Measurements from ENCODE around the gene RASSF6.

DNA sequence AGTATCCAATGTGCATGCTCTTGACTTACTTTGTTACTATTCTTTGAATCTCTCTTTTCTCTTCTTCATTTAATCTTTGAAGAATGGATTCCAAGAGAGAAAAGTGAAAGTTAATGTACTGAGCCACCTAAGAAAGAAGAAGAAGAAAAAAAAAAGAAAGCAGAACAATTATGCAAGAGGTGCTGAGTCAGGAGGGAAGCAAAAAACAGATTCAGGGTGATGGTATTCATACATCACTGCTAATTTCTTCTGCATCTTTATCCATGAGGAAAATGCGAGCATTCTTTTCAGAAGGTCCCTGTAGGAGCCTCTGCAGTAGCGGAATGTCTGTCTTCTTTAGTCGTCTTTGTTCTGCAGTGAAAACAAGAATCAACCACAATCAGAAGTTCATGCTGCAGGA is 43.9 kb downstream of the RASSF6 start:
- TF ChIP-seq CTCF (IDR thresholded peaks at IDR 0.05; ENCODE audit: insufficient read depth, low read length, poor library complexity, severe bottlenecking) (no peak), EZH2phosphoT487 (conservative IDR thresholded peaks at IDR 0.05; ENCODE audit: low read length) (no peak)
